ENCODE measurements around the gene PLEKHG3. TPM values are rescaled to one million over a fixed set of nuclear protein-coding genes. Genes with fewer than 3 reads are reported as not detected.

The PLEKHG3 gene
- total and polyA plus RNA-seq, 7 experiments from 2014 or later: 0.17 to 43.6 (median 2.0) TPM

GRCh38 chr14:64748995-64749714 lies 44.9 kb downstream of the PLEKHG3 start:
- Mint-ChIP-seq H3K4me1 (peaks cover 0 to 16% (median 12%) of the 10 kb centered on the region in 7 donors), H3K27ac (no peak overlapping the region), H3K36me3 (peaks cover 0 to 9% (median 0%) of the 10 kb centered on the region in 5 donors), H3K4me3 (no peak overlapping the region), H3K27me3 (peaks cover 0 to 3% (median 0%) of the 10 kb centered on the region in 5 donors), H3K9me3 (peaks cover 0 to 2% (median 0%) of the 10 kb centered on the region in 11 donors)
- intact Hi-C loops (cut with micrococcal nuclease): no loop called here
- no peak overlapping the region for H3K27ac ChIP-seq (ENCODE audit: low read depth, low read length)
- DNase-seq (peak in 1 of 9 donors; percentile 5), ATAC-seq (no peak)
- H3K9me3 ChIP-seq (ENCODE audit: control insufficient read depth in 2 of 3, low read length in 3 of 3): no peaks in the 10 kb centered on the region
- CTCF ChIA-PET: interaction anchor here (0.8 kb wide), 1 partner anchor 61 kb away, joined by 6 read pairs; no protein-coding TSS in a partner anchor
- no peak overlapping the region for H3K4me3 ChIP-seq (ENCODE audit: low read length)
- POLR2A ChIA-PET: no interaction called here
- no peaks in the 10 kb centered on the region for H3K36me3 ChIP-seq (ENCODE audit: control insufficient read depth in 2 of 3, insufficient read depth in 3 of 3, low read length in 3 of 3)
- no peaks in the 10 kb centered on the region for H3K27me3 ChIP-seq (ENCODE audit: control insufficient read depth in 2 of 2, insufficient read depth in 2 of 2, low read length in 2 of 2)
- no peaks in the 10 kb centered on the region for H3K4me1 ChIP-seq (ENCODE audit: control insufficient read depth in 2 of 2, insufficient read depth in 2 of 2, low read length in 2 of 2)

- H3K27me3 Mint-ChIP-seq: peaks cover 0 to 3% (median 0%) of the 10 kb centered on the region in 5 donors
- CTCF ChIA-PET: interaction anchor here (0.7 kb wide), 1 partner anchor 43 kb away, joined by 5 read pairs; no protein-coding TSS in a partner anchor
Measured at GRCh38 chr14:64752909-64753308, 48.7 kb downstream of the PLEKHG3 start.

GRCh38 chr14:64753374-64753773 lies 49.1 kb downstream of the PLEKHG3 start:
- intact Hi-C loops (cut with micrococcal nuclease): no loop called here
- peaks cover 0 to 3% (median 0%) of the 10 kb centered on the region in 5 donors for H3K27me3 Mint-ChIP-seq
- POLR2A ChIA-PET: no interaction called here

More at GRCh38 chr14:64752909-64753308, 48.7 kb downstream of the PLEKHG3 start:
- no peaks in the 10 kb centered on the region for H3K27me3 ChIP-seq (ENCODE audit: control insufficient read depth in 2 of 2, insufficient read depth in 2 of 2, low read length in 2 of 2)
- Mint-ChIP-seq H3K4me1 (peaks cover 0 to 19% (median 0%) of the 10 kb centered on the region in 7 donors), H3K27ac (no peak overlapping the region), H3K9me3 (no peaks in the 10 kb centered on the region), H3K4me3 (no peak overlapping the region), H3K36me3 (no peaks in the 10 kb centered on the region)
- intact Hi-C loops (cut with micrococcal nuclease): no loop called here
- H3K4me1 ChIP-seq (ENCODE audit: control insufficient read depth in 2 of 2, insufficient read depth in 2 of 2, low read length in 2 of 2): peaks cover 0 to 31% of the 10 kb centered on the region in 2 donors
- no peak for DNase-seq
- H3K36me3 ChIP-seq (ENCODE audit: control insufficient read depth in 2 of 3, insufficient read depth in 3 of 3, low read length in 3 of 3): no peaks in the 10 kb centered on the region
- no peak for ATAC-seq
- no peaks in the 10 kb centered on the region for H3K9me3 ChIP-seq (ENCODE audit: control insufficient read depth in 2 of 3, low read length in 3 of 3)
- H3K4me3 ChIP-seq (ENCODE audit: low read length): no peak overlapping the region
- no peak overlapping the region for H3K27ac ChIP-seq (ENCODE audit: low read depth, low read length)
- POLR2A ChIA-PET: no interaction called here

GRCh38 chr14:64753999-64754398 lies 49.8 kb downstream of the PLEKHG3 start:
- POLR2A ChIA-PET: no interaction called here
- Mint-ChIP-seq H3K4me3 (no peak overlapping the region), H3K36me3 (no peaks in the 10 kb centered on the region), H3K27ac (no peak overlapping the region), H3K9me3 (no peaks in the 10 kb centered on the region), H3K4me1 (peaks cover 0 to 28% (median 0%) of the 10 kb centered on the region in 7 donors), H3K27me3 (peaks cover 0 to 3% (median 0%) of the 10 kb centered on the region in 5 donors)
- Histone ChIP-seq H3K36me3 (ENCODE audit: control insufficient read depth in 2 of 3, insufficient read depth in 3 of 3, low read length in 3 of 3) (no peaks in the 10 kb centered on the region), H3K4me3 (ENCODE audit: low read length) (no peak overlapping the region), H3K9me3 (ENCODE audit: control insufficient read depth in 2 of 3, low read length in 3 of 3) (no peaks in the 10 kb centered on the region), H3K4me1 (ENCODE audit: control insufficient read depth in 2 of 2, insufficient read depth in 2 of 2, low read length in 2 of 2) (peaks cover 0 to 41% of the 10 kb centered on the region in 2 donors), H3K27ac (ENCODE audit: low read depth, low read length) (no peak overlapping the region), H3K27me3 (ENCODE audit: control insufficient read depth in 2 of 2, insufficient read depth in 2 of 2, low read length in 2 of 2) (no peaks in the 10 kb centered on the region)
- CTCF ChIA-PET: no interaction called here
- no peak for ATAC-seq
- intact Hi-C loops (cut with micrococcal nuclease): no loop called here
- DNase-seq: peak in 1 of 9 donors; percentile 1

More at GRCh38 chr14:64753374-64753773, 49.1 kb downstream of the PLEKHG3 start:
- Mint-ChIP-seq H3K27ac (no peak overlapping the region), H3K4me3 (no peak overlapping the region), H3K36me3 (no peaks in the 10 kb centered on the region), H3K4me1 (peaks cover 0 to 22% (median 0%) of the 10 kb centered on the region in 7 donors), H3K9me3 (no peaks in the 10 kb centered on the region)
- no peak overlapping the region for H3K27ac ChIP-seq (ENCODE audit: low read depth, low read length)
- no peak for ATAC-seq
- H3K4me3 ChIP-seq (ENCODE audit: low read length): no peak overlapping the region
- no peaks in the 10 kb centered on the region for H3K27me3 ChIP-seq (ENCODE audit: control insufficient read depth in 2 of 2, insufficient read depth in 2 of 2, low read length in 2 of 2)
- H3K9me3 ChIP-seq (ENCODE audit: control insufficient read depth in 2 of 3, low read length in 3 of 3): no peaks in the 10 kb centered on the region
- no peaks in the 10 kb centered on the region for H3K36me3 ChIP-seq (ENCODE audit: control insufficient read depth in 2 of 3, insufficient read depth in 3 of 3, low read length in 3 of 3)
- peaks cover 0 to 35% of the 10 kb centered on the region in 2 donors for H3K4me1 ChIP-seq (ENCODE audit: control insufficient read depth in 2 of 2, insufficient read depth in 2 of 2, low read length in 2 of 2)
- CTCF ChIA-PET: no interaction called here
- DNase-seq: peak in 1 of 9 donors; percentile 3

- no peaks in the 10 kb centered on the region for H3K36me3 ChIP-seq (ENCODE audit: control insufficient read depth in 2 of 3, insufficient read depth in 3 of 3, low read length in 3 of 3)
- H3K4me1 Mint-ChIP-seq: peaks cover 0 to 30% (median 3%) of the 10 kb centered on the region in 7 donors
- H3K27me3 Mint-ChIP-seq: peaks cover 0 to 3% (median 0%) of the 10 kb centered on the region in 5 donors
- H3K36me3 Mint-ChIP-seq: no peaks in the 10 kb centered on the region
- H3K27me3 ChIP-seq (ENCODE audit: control insufficient read depth in 2 of 2, insufficient read depth in 2 of 2, low read length in 2 of 2): no peaks in the 10 kb centered on the region
- H3K4me3 ChIP-seq (ENCODE audit: low read length): no peak overlapping the region
- POLR2A ChIA-PET: no interaction called here
- CTCF ChIA-PET: no interaction called here
- DNase-seq: peak in 1 of 9 donors; percentile 0
- H3K4me1 ChIP-seq (ENCODE audit: control insufficient read depth in 2 of 2, insufficient read depth in 2 of 2, low read length in 2 of 2): peaks cover 0 to 48% of the 10 kb centered on the region in 2 donors
- H3K9me3 ChIP-seq (ENCODE audit: control insufficient read depth in 2 of 3, low read length in 3 of 3): no peaks in the 10 kb centered on the region
- intact Hi-C loops (cut with micrococcal nuclease): no loop called here
- no peak overlapping the region for H3K27ac ChIP-seq (ENCODE audit: low read depth, low read length)
- ATAC-seq: no peak
- H3K27ac Mint-ChIP-seq: peak overlapping the region in 1 of 9 donors; percentile 14
- no peaks in the 10 kb centered on the region for H3K9me3 Mint-ChIP-seq
- H3K4me3 Mint-ChIP-seq: no peak overlapping the region
Measured at GRCh38 chr14:64754685-64755084, 50.5 kb downstream of the PLEKHG3 start.

GRCh38 chr14:64755781-64756221 lies 51.6 kb downstream of the PLEKHG3 start:
- CTCF ChIA-PET: no interaction called here
- H3K36me3 ChIP-seq (ENCODE audit: control insufficient read depth in 2 of 3, insufficient read depth in 3 of 3, low read length in 3 of 3): no peaks in the 10 kb centered on the region
- Mint-ChIP-seq H3K27me3 (peaks cover 0 to 7% (median 0%) of the 10 kb centered on the region in 5 donors), H3K4me3 (peak overlapping the region in 1 of 10 donors; percentile 19), H3K4me1 (peaks cover 0 to 40% (median 4%) of the 10 kb centered on the region in 7 donors), H3K27ac (peak overlapping the region in 1 of 9 donors; percentile 36), H3K9me3 (no peaks in the 10 kb centered on the region), H3K36me3 (no peaks in the 10 kb centered on the region)
- H3K27me3 ChIP-seq (ENCODE audit: control insufficient read depth in 2 of 2, insufficient read depth in 2 of 2, low read length in 2 of 2): no peaks in the 10 kb centered on the region
- intact Hi-C loops (cut with micrococcal nuclease): no loop called here
- ATAC-seq (peak; percentile 93), DNase-seq (peak in 4 of 9 donors; percentile 11 to 27 (median 18))
- peaks cover 0 to 57% of the 10 kb centered on the region in 2 donors for H3K4me1 ChIP-seq (ENCODE audit: control insufficient read depth in 2 of 2, insufficient read depth in 2 of 2, low read length in 2 of 2)
- H3K4me3 ChIP-seq (ENCODE audit: low read length): no peak overlapping the region
- no peak overlapping the region for H3K27ac ChIP-seq (ENCODE audit: low read depth, low read length)
- H3K9me3 ChIP-seq (ENCODE audit: control insufficient read depth in 2 of 3, low read length in 3 of 3): no peaks in the 10 kb centered on the region
- POLR2A ChIA-PET: no interaction called here

Data from naive thymus-derived CD4-positive, alpha-beta T cell (primary cell).